Stimulated activated CD8-positive, alpha-beta memory T cell treated with anti-CD3 and anti-CD28 coated beads, Interleukin-12 subunit alpha, Interleukin-12 subunit beta, amount 100 ng/mL, for 1 hour (primary cell): ENCODE measurements around the gene ANKAR.
"Not testable (repeated sequence)": the region's sequence is repeated elsewhere in the genome, so short reads cannot be mapped to it uniquely, and the experiment has no call there.

Experiments
- DNase-seq: peaks from one replicate; pipeline ENCODE4 v3.0.0-alpha.2; 2020; ENCODE audit warnings: low read depth

The ANKAR gene

DNA sequence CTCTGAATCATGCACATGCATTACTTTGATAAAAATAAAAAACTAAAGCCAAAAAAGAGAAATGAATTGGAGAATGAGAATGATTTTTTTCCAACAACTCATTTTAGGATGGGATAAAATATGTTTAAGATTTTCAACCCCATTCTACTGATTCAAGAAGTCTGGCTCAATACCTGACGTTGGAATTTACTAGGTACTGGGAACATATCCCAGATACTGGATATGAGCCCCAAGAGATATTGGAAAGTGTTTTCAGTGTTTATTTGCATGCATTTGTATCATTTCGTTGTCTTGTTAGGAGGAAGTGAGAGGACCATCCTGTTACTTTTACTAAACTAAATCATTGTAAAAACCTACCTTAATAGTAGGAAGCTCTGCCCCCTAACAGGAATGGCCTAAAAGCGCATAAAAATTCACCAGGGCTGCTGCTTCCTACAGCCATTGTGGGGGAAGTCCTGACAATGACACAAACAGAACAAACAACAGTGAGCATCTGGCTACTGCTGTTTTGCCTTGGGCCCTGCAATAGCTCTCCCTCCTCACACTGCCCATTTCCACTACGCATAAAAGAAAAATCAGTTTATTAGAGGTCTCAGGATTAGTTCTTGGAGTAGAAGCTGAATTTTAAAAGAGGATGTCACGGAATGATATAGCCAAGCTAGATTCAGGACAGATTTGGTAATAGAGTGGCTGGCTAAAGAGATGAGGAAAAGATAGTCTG lies 35.2 kb downstream of the ANKAR start:
- DNase-seq = no peak

GRCh38 chr2:189717593-189717992 lies 43.1 kb downstream of the ANKAR start:
- not testable (repeated sequence) for DNase-seq

DNA sequence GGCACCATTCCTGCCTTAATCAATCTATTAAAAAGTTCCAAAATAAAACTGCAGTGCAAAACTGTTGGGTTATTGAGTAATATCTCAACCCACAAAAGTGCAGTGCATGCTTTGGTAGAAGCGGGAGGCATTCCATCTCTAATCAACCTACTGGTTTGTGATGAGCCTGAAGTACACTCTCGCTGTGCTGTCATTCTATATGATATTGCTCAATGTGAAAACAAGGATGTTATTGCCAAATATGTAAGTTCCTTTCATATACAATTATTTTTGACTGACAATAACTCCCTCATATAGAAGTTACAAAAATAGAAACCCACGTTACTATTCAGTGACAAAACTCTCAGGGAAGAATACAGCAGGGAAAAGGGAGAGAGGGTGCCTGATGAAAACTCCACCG lies 45.1 kb downstream of the ANKAR start:
- no peak for DNase-seq

DNA sequence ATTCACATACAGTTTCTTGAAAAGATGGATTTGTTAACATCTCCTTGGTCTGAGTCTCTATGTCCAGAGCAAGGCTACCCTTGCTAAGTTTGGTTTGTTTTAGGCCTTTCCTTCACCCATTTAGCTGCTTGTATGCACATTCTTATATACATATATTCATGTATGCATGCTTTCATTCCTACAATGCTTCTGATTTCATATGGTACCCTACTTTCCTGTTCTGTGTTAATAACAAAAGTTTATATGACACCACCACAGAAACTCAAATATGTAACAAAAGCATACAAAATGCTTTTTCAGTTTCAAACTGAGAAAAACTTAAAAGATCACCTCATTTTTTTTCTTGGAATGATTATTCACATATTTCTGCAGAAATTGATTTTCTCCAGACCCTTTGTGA lies 48.7 kb downstream of the ANKAR start:
- no peak for DNase-seq
